Liver (tissue), 9 donors: ENCODE results near the gene ZFP92. TPM values are rescaled to one million over a fixed set of nuclear protein-coding genes. Genes with fewer than 3 reads are reported as not detected.

Source experiments
- DNase-seq: peaks from one replicate; pipeline ENCODE4 v3.0.0-alpha.2; 2017; ENCODE audit warnings: low spot score
- H3K27ac ChIP-seq, 2 donors: one replicate each; pipeline ENCODE4 v1.7.0; 2013; ENCODE audit warnings: inconsistent platforms in 2 of 2, low read length in 2 of 2, control low read depth in 1 of 2, low read depth in 1 of 2, mild to moderate bottlenecking in 1 of 2
- H3K27me3 ChIP-seq, 4 donors: one replicate each; pipeline versions ENCODE4 v1.6.1 to v1.7.0; 2013; ENCODE audit warnings: low read length in 3 of 4, inconsistent platforms in 1 of 4, mild to moderate bottlenecking in 1 of 4, moderate library complexity in 1 of 4; ENCODE audit not compliant: control insufficient read depth in 4 of 4, insufficient read depth in 4 of 4
- H3K36me3 ChIP-seq, 4 donors: one replicate each; pipeline versions ENCODE4 v1.6.1 to v1.7.0; 2013; ENCODE audit warnings: low read length in 3 of 4, mild to moderate bottlenecking in 3 of 4, low read depth in 1 of 4, moderate library complexity in 1 of 4; ENCODE audit not compliant: control insufficient read depth in 4 of 4, insufficient read depth in 3 of 4
- H3K4me1 ChIP-seq, 4 donors: one replicate each; pipeline versions ENCODE4 v1.6.1 to v1.7.0; 2013; ENCODE audit warnings: low read length in 3 of 4, mild to moderate bottlenecking in 3 of 4, moderate library complexity in 1 of 4; ENCODE audit not compliant: control insufficient read depth in 4 of 4, insufficient read depth in 4 of 4
- H3K4me3 ChIP-seq, 3 donors: one replicate each; pipeline versions ENCODE4 v1.6.1 to v1.7.0; 2013; ENCODE audit warnings: low read length in 3 of 3, control low read depth in 1 of 3, low read depth in 1 of 3, mild to moderate bottlenecking in 1 of 3
- H3K9ac ChIP-seq, 2 donors: one replicate each; pipeline ENCODE4 v1.7.0; 2013; ENCODE audit warnings: low read length in 2 of 2, mild to moderate bottlenecking in 2 of 2, moderate library complexity in 2 of 2, control low read depth in 1 of 2, low read depth in 1 of 2
- H3K9me3 ChIP-seq, 4 donors: one replicate each; pipeline versions ENCODE4 v1.6.1 to v1.7.0; 2013; ENCODE audit warnings: low read length in 3 of 4; ENCODE audit not compliant: control insufficient read depth in 4 of 4
- ATF3 ChIP-seq: IDR thresholded peaks from 2 replicates; pipeline ENCODE4 v1.6.1; 2016; ENCODE audit warnings: antibody characterized with exemption
- FOXA1 ChIP-seq: IDR thresholded peaks from 2 replicates; pipeline ENCODE4 v1.6.1; 2016; ENCODE audit warnings: antibody characterized with exemption
- HNF4A ChIP-seq, 2 donors: conservative IDR thresholded peaks; 2 replicates each; pipeline ENCODE4 v1.6.1; 2016; ENCODE audit warnings: antibody characterized with exemption in 2 of 2, mild to moderate bottlenecking in 2 of 2
- HNF4G ChIP-seq: IDR thresholded peaks from 2 replicates; pipeline ENCODE4 v1.6.1; 2016; ENCODE audit warnings: antibody characterized with exemption
- MAX ChIP-seq: IDR thresholded peaks from 2 replicates; pipeline ENCODE4 v1.6.1; 2016; ENCODE audit warnings: antibody characterized with exemption
- NR2F2 ChIP-seq: IDR thresholded peaks from 2 replicates; pipeline ENCODE4 v1.6.1; 2016; ENCODE audit warnings: antibody characterized with exemption
- RAD21 ChIP-seq, 2 donors: IDR thresholded peaks; 2 replicates each; pipeline ENCODE4 v1.6.1; 2016; ENCODE audit warnings: antibody characterized with exemption in 2 of 2, mild to moderate bottlenecking in 2 of 2
- REST ChIP-seq: IDR thresholded peaks from 2 replicates; pipeline ENCODE4 v1.6.1; 2016; ENCODE audit warnings: antibody characterized with exemption, mild to moderate bottlenecking
- RXRA ChIP-seq, 2 donors: IDR thresholded peaks; 2 replicates each; pipeline ENCODE4 v1.6.1; 2017 to 2018; ENCODE audit warnings: antibody characterized with exemption in 2 of 2, mild to moderate bottlenecking in 1 of 2
- SP1 ChIP-seq: IDR thresholded peaks from 2 replicates; pipeline ENCODE4 v1.6.1; 2018; ENCODE audit warnings: antibody characterized with exemption, mild to moderate bottlenecking
- ZBTB33 ChIP-seq: IDR thresholded peaks from 2 replicates; pipeline ENCODE4 v1.6.1; 2016; ENCODE audit warnings: antibody characterized with exemption
- WGBS: extraction: QIAGEN DNeasy Blood & Tissue Kit; methylation state at CpG from one replicate; pipeline ENCODE4 v1.1.7; 2013; 5-methylcytosine and 5-hydroxymethylcytosine counted together
- polyA plus RNA-seq, 2 donors: library from polyadenylated mRNA; stranded (reverse) in 1 of 2; unstranded in 1 of 2; fragments of 200-250 nt in 1 of 2; fragments of >200 nt in 1 of 2; fragmentation: Nextera tagmentation in 1 of 2; extraction: Ambion mirVana in 1 of 2; gene quantifications; one replicate each; pipeline versions ENCODE4 v1.2.1 to v1.2.3, GENCODE V29; 2013 to 2015
- total RNA-seq, 2 donors: library from RNA; depleted of rRNA; stranded (reverse); fragments of >200 nt; gene quantifications; one replicate each; pipeline ENCODE4 v1.2.3, GENCODE V29; 2014
- donor health status: healthy.
- donor health status: healthy.
- donor health status: healthy.
- donor health status: healthy.
- donor health status: healthy.

Gene ZFP92
- total RNA-seq (1 to 10 TPM in 1 of 2 donors, under 1 TPM in 1; 0.56 to 1.3 TPM), polyA plus RNA-seq (under 1 TPM; 0.24 to 0.31 TPM)

GRCh38 chrX:153411255-153411987 is at the start of gene ZFP92:
Gene ZFP92, plus strand, starts transcription at chrX:153411472. Its CDS starts 6,851 bp downstream, at chrX:153418323.
- 8% methylated on average over 74 of the region's 75 CpGs for WGBS
- peak within 1 kb of the TSS in 1 of 3 donors; percentile 48 for H3K4me3 ChIP-seq
- no peak within 1 kb of the TSS for H3K9ac ChIP-seq
- H3K36me3 ChIP-seq = no peaks in the 10 kb centered on the region
- H3K27me3 ChIP-seq = no peaks in the 10 kb centered on the region
- H3K27ac ChIP-seq = no peak within 1 kb of the TSS
- no peak for TF ChIP-seq HNF4G
- no peak for TF ChIP-seq RXRA (IDR thresholded peaks at IDR 0.05)
- TF ChIP-seq RAD21 (IDR thresholded peaks at IDR 0.05) = no peak
- no peak for TF ChIP-seq REST
- no peak for TF ChIP-seq ZBTB33
- TF ChIP-seq HNF4A (conservative IDR thresholded peaks at IDR 0.05) = no peak
- no peak for TF ChIP-seq SP1
- TF ChIP-seq FOXA1 = no peak
- no peak for TF ChIP-seq MAX
- TF ChIP-seq NR2F2 = no peak
- H3K4me1 ChIP-seq = peaks cover 4 to 19% (median 10%) of the 10 kb centered on the region in 4 donors
- no peaks in the 10 kb centered on the region for H3K9me3 ChIP-seq
- DNase-seq = no peak

GRCh38 chrX:153361781-153362397 is 49.4 kb upstream of the ZFP92 start:
- H3K9me3 ChIP-seq = no peaks in the 10 kb centered on the region
- no peak overlapping the region for H3K9ac ChIP-seq
- DNase-seq = no peak
- no peak overlapping the region for H3K4me3 ChIP-seq
- peaks cover 0 to 3% (median under 1%) of the 10 kb centered on the region in 4 donors for H3K4me1 ChIP-seq
- no peak overlapping the region for H3K27ac ChIP-seq
- 78% methylated on average over 2 of the region's 2 CpGs for WGBS
- no peaks in the 10 kb centered on the region for H3K36me3 ChIP-seq
- TF ChIP-seq ATF3 (no peak), HNF4A (conservative IDR thresholded peaks at IDR 0.05) (peak in 1 of 2 donors; percentile 9)
- no peaks in the 10 kb centered on the region for H3K27me3 ChIP-seq
